A549 (cell line): ENCODE data around the gene LANCL2. TPM values are rescaled to one million over a fixed set of nuclear protein-coding genes. Genes with fewer than 3 reads are reported as not detected.
A peak's percentile ranks its signal among the peaks of the same experiment; 100 is the strongest.

Source experiments
- ATAC-seq, 2 experiments: fragments of 200-7000 bp in 1 of 2; fragments of >200 bp in 1 of 2; cut with Nextera tagmentation in 1 of 2; cut with Tn5 transposase in 1 of 2; 3 replicates each; pipeline versions ENCODE4 v1.8.0 to v1.9.1; 2018 to 2020; ENCODE audit warnings: mild to moderate bottlenecking in 1 of 2, moderate library complexity in 1 of 2
- CTCF ChIA-PET: fragments of 300-600 bp; sonication (Branson Sonifier 250); formaldehyde crosslinking; extraction: SDS; loops from one replicate; lab custom pipeline; 2021; ENCODE audit warnings: antibody characterized with exemption, inconsistent platforms; lab: Yijun Ruan, JAX
- POLR2A ChIA-PET: fragments of 350-600 bp; formaldehyde crosslinking; extraction: SDS; loops from one replicate; lab custom pipeline; 2021; ENCODE audit warnings: antibody characterized with exemption, inconsistent platforms; lab: Yijun Ruan, JAX
- DNase-seq, 2 experiments: peaks; one replicate each; pipeline versions ENCODE4 v3.0.0 to v3.0.0-alpha.2; 2011 to 2016; ENCODE audit warnings: low read depth in 1 of 2, low spot score in 1 of 2
- FAIRE-seq: peaks from 2 replicates; lab custom pipeline; 2011; peaks lifted over from hg19 to GRCh38; lab: Jason Lieb, UNC
- H3K27ac ChIP-seq, 2 experiments: fragments of >200 bp; sonication (Bioruptor Twin); formaldehyde crosslinking; 3 replicates each; pipeline ENCODE4 v1.5.1; 2016 to 2017
- H3K4me1 ChIP-seq: fragments of >200 bp; sonication (Bioruptor Twin); formaldehyde crosslinking; 3 replicates; pipeline ENCODE4 v1.6.1; 2016
- H3K4me2 ChIP-seq: fragments of >200 bp; sonication (Bioruptor Twin); formaldehyde crosslinking; 3 replicates; pipeline ENCODE4 v1.6.1; 2016
- H3K4me3 ChIP-seq: fragments of >200 bp; sonication (Bioruptor Twin); formaldehyde crosslinking; 3 replicates; pipeline ENCODE4 v1.5.1; 2016
- H3K9me3 ChIP-seq: fragments of >200 bp; sonication (Bioruptor Twin); formaldehyde crosslinking; 3 replicates; pipeline ENCODE4 v1.6.1; 2016
- CBX2 ChIP-seq: fragments of 200-600 bp; sonication (generic); IDR thresholded peaks from 2 replicates; pipeline ENCODE4 v1.6.1; 2016; ENCODE audit warnings: low read depth, mild to moderate bottlenecking, borderline replicate concordance
- CTCF ChIP-seq: fragments of >200 bp; sonication (Bioruptor Twin); formaldehyde crosslinking; IDR thresholded peaks from 3 replicates; pipeline ENCODE4 v1.5.1; 2016
- EHF ChIP-seq: fragments of 250-450 bp; sonication (Bioruptor Pico); IDR thresholded peaks from 2 replicates; pipeline ENCODE4 v1.5.0; 2020; ENCODE audit warnings: mild to moderate bottlenecking
- EHMT2 ChIP-seq: fragments of 200-600 bp; sonication (generic); IDR thresholded peaks from 2 replicates; pipeline ENCODE4 v1.6.1; 2016; ENCODE audit warnings: antibody characterized with exemption, low read depth, mild to moderate bottlenecking, moderate library complexity
- ELK1 ChIP-seq: fragments of 150-350 bp; IDR thresholded peaks from 2 replicates; pipeline ENCODE4 v1.6.1; 2014; ENCODE audit warnings: low read depth, mild to moderate bottlenecking, low read length
- HOXB13 ChIP-seq: fragments of 250-450 bp; sonication (Bioruptor Pico); IDR thresholded peaks from 2 replicates; pipeline ENCODE4 v1.5.0; 2020; ENCODE audit warnings: low read depth, mild to moderate bottlenecking, moderate library complexity
- HOXB5 ChIP-seq: fragments of 250-450 bp; sonication (Bioruptor Pico); IDR thresholded peaks from 2 replicates; pipeline ENCODE4 v1.5.0; 2020; ENCODE audit warnings: mild to moderate bottlenecking, moderate library complexity
- JUNB ChIP-seq: fragments of >200 bp; sonication (Bioruptor Twin); formaldehyde crosslinking; IDR thresholded peaks from 2 replicates; pipeline ENCODE4 v1.6.1; 2016
- KDM5A ChIP-seq: fragments of 200-600 bp; sonication (generic); IDR thresholded peaks from 2 replicates; pipeline ENCODE4 v1.6.1; 2016; ENCODE audit warnings: antibody characterized with exemption, mild to moderate bottlenecking
- MAFK ChIP-seq: fragments of 450-650 bp; IDR thresholded peaks from 2 replicates; pipeline ENCODE4 v1.6.1; 2014; ENCODE audit not compliant: partially characterized antibody
- MYC ChIP-seq: IDR thresholded peaks from 2 replicates; pipeline ENCODE4 v1.6.1; 2012; ENCODE audit warnings: mild to moderate bottlenecking, inconsistent platforms, low read length, improper control_type of control experiment, borderline replicate concordance
- NPAS2 ChIP-seq: fragments of 250-450 bp; sonication (Bioruptor Pico); IDR thresholded peaks from 2 replicates; pipeline ENCODE4 v1.8.0; 2022; ENCODE audit warnings: mild to moderate bottlenecking, moderate library complexity, borderline replicate concordance
- PHF8 ChIP-seq: fragments of 200-600 bp; sonication (generic); IDR thresholded peaks from 2 replicates; pipeline ENCODE4 v1.6.1; 2016; ENCODE audit warnings: low read depth, mild to moderate bottlenecking, antibody characterized with exemption, moderate library complexity, borderline replicate concordance
- POLR2AphosphoS2 ChIP-seq: conservative IDR thresholded peaks from 2 replicates; pipeline ENCODE4 v1.6.1; 2012; ENCODE audit warnings: low read length, improper control_type of control experiment, inconsistent platforms
- RAD21 ChIP-seq, 2 experiments: fragments of >200 bp in 1 of 2; sonication (Bioruptor Twin) in 1 of 2; formaldehyde crosslinking in 1 of 2; IDR thresholded peaks in 1 of 2; conservative IDR thresholded peaks in 1 of 2; 2 replicates in 1 of 2; 3 replicates in 1 of 2; pipeline ENCODE4 v1.6.1; 2012 to 2018; ENCODE audit warnings: inconsistent platforms in 1 of 2
- REST ChIP-seq: fragments of 200-600 bp; sonication (generic); IDR thresholded peaks from 2 replicates; pipeline ENCODE4 v1.6.1; 2016; ENCODE audit warnings: antibody characterized with exemption, mild to moderate bottlenecking, moderate library complexity
- SMC3 ChIP-seq: fragments of >200 bp; sonication (Bioruptor Twin); formaldehyde crosslinking; IDR thresholded peaks from 3 replicates; pipeline ENCODE4 v1.6.1; 2018; ENCODE audit warnings: inconsistent platforms
- TP53 ChIP-seq: fragments of 250-450 bp; sonication (Bioruptor Pico); IDR thresholded peaks from 2 replicates; pipeline ENCODE4 v1.5.0; 2021; ENCODE audit warnings: mild to moderate bottlenecking, moderate library complexity
- ZFP36 ChIP-seq: fragments of 450-650 bp; IDR thresholded peaks from 2 replicates; pipeline ENCODE4 v1.6.1; 2014; ENCODE audit warnings: borderline replicate concordance; ENCODE audit not compliant: partially characterized antibody
- WGBS: methylation state at CpG from one replicate; pipeline ENCODE4 v1.1.6; 2017; ENCODE audit errors: missing lambda C conversion rate; 5-methylcytosine and 5-hydroxymethylcytosine counted together
- polyA plus RNA-seq, 4 experiments: library from polyadenylated mRNA; depleted of rRNA in 3 of 4; stranded (reverse); fragments of >200 nt; fragmentation: RNase III in 1 of 4; extraction: RNeasy Plus Mini Kit Qiagen cat#74134 plus additional on column Dnase treatment in 1 of 4; gene quantifications; 2 replicates in 3 of 4; 3 replicates in 1 of 4; pipeline ENCODE4 v1.2.3, GENCODE V29; 2011 to 2017
- TF ChIP-seq, protein P1 (sequence below): fragments of >200 bp; sonication (Bioruptor Twin); formaldehyde crosslinking; IDR thresholded peaks from 3 replicates; pipeline ENCODE4 v1.6.1; 2016
- TF ChIP-seq, protein P2 (sequence below): fragments of 250-450 bp; sonication (Bioruptor Pico); IDR thresholded peaks from 2 replicates; pipeline ENCODE4 v1.5.0; 2021; ENCODE audit warnings: mild to moderate bottlenecking, moderate library complexity, borderline replicate concordance

Gene LANCL2
- polyA plus RNA-seq, 2 of the 4 experiments (the other 2 are of a cell fraction): 8.0 to 12.4 TPM

DNA sequence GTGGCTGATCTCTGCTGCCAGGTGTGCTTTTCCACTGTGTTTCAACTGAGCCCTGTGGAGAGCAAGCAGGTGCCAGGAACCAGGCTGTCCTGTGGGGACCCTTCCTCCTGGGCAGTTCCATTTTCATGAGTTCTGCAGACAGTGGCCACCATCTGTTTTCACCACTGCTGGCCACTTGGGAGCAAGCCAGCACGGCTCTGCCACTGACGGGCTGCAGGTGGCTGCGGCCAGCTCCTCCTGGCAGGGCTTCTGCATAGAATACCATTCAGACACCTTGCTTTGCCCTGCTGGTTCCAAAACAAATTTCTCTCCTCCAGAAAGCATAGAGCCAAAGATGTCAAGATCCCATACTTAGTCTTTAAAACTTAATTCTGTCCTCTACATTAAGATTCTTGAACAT, 48.3 kb downstream of the LANCL2 start:
- no peak overlapping the region for H3K4me2 ChIP-seq
- H3K4me3 ChIP-seq: no peak overlapping the region
- no peak for ATAC-seq
- H3K4me1 ChIP-seq: no peaks in the 10 kb centered on the region
- no peak for DNase-seq
- ChIA-PET POLR2A (no interaction called here), CTCF (interaction anchor here (0.8 to 6.6 kb wide), 12 partner anchors 11 to 640 kb away, joined by 3 to 136 read pairs (median 4); no protein-coding TSS in a partner anchor)
- H3K27ac ChIP-seq: no peak overlapping the region
- 74% methylated on average over 3 of the region's 3 CpGs for WGBS
- H3K9me3 ChIP-seq: no peaks in the 10 kb centered on the region
- TF ChIP-seq NPAS2 (CRISPR knock-in tag) (no peak), ZFP36 (no peak), ELK1 (no peak), MYC (no peak), TP53 (CRISPR knock-in tag) (no peak), CBX2 (no peak), EHMT2 (no peak), MAFK (no peak), HOXB13 (no peak), PHF8 (no peak), REST (no peak), HOXB5 (CRISPR knock-in tag) (no peak), JUNB (no peak), POLR2AphosphoS2 (no peak)
- TF ChIP-seq, protein P1, sequence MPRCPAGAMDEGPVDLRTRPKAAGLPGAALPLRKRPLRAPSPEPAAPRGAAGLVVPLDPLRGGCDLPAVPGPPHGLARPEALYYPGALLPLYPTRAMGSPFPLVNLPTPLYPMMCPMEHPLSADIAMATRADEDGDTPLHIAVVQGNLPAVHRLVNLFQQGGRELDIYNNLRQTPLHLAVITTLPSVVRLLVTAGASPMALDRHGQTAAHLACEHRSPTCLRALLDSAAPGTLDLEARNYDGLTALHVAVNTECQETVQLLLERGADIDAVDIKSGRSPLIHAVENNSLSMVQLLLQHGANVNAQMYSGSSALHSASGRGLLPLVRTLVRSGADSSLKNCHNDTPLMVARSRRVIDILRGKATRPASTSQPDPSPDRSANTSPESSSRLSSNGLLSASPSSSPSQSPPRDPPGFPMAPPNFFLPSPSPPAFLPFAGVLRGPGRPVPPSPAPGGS: no peak
- TF ChIP-seq, protein P2, sequence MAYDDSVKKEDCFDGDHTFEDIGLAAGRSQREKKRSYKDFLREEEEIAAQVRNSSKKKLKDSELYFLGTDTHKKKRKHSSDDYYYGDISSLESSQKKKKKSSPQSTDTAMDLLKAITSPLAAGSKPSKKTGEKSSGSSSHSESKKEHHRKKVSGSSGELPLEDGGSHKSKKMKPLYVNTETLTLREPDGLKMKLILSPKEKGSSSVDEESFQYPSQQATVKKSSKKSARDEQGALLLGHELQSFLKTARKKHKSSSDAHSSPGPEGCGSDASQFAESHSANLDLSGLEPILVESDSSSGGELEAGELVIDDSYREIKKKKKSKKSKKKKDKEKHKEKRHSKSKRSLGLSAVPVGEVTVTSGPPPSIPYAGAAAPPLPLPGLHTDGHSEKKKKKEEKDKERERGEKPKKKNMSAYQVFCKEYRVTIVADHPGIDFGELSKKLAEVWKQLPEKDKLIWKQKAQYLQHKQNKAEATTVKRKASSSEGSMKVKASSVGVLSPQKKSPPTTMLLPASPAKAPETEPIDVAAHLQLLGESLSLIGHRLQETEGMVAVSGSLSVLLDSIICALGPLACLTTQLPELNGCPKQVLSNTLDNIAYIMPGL (CRISPR knock-in tag): no peak
- FAIRE-seq: no peak

DNA sequence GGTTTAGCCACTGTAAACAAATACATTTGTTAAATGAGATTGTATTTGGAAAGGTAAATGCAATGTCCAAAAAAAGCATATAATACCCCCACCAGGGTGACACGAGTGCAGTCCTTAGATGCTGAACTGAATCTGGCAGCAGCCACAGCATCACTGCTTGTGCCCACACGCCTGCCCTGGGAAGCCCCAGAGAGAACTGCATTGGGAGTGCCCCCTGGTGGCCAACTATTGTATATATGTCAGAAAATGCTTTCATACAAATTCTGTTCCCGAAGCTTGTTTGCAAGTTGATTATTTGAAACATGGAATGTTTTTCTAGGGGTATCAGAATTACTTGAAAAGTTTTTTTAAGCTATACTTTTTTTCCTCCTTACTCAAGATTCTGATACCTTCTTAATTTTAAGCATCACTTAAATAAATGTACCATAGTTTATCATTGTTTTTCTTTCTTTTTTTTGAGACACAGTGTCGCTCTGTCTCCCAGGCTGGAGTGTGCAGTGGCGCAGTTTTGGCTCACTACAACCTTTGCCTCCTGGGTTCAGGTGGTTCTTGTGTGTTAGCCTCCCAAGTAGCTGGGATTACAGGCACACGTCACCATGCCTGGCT, 50.1 kb downstream of the LANCL2 start:
- Histone ChIP-seq H3K4me2 (0 out of 3 replicates have a peak overlapping the region, but pooled peaks have one; percentile 12), H3K9me3 (no peaks in the 10 kb centered on the region), H3K27ac (no peak overlapping the region), H3K4me1 (no peaks in the 10 kb centered on the region), H3K4me3 (no peak overlapping the region)
- DNase-seq: peak; percentile 75 to 81
- ChIA-PET CTCF (interaction anchor here (0.6 to 6.6 kb wide), 37 partner anchors 9 to 661 kb away, joined by 3 to 136 read pairs (median 4); no protein-coding TSS in a partner anchor), POLR2A (interaction anchor here (0.5 to 1.1 kb wide), 2 partner anchors 50 to 349 kb away, joined by 4 to 6 read pairs; partner anchors contain the start of gene LANCL2)
- TF ChIP-seq REST (no peak), RAD21 (conservative IDR thresholded peaks at IDR 0.05 in 1 of 2, IDR thresholded peaks at IDR 0.05 in 1 of 2) (peak; percentile 63 to 67), EHF (CRISPR knock-in tag) (no peak), CTCF (peak; percentile 85), KDM5A (no peak), SMC3 (peak; percentile 87)
- WGBS: 34% methylated on average over 6 of the region's 6 CpGs
- ATAC-seq: peak; percentile 96 to 99
- FAIRE-seq: no peak
